Activated CD4-positive, alpha-beta memory T cell treated with anti-CD3 and anti-CD28 coated beads for 36 hours (primary cell): Measurements from ENCODE around the gene IKZF3. TPM values are rescaled to one million over a fixed set of nuclear protein-coding genes. Genes with fewer than 3 reads are reported as not detected.
"Not testable (repeated sequence)": the region's sequence is repeated elsewhere in the genome, so short reads cannot be mapped to it uniquely, and the experiment has no call there.

ENCODE experiments used
- CTCF ChIA-PET: fragments of 350-600 bp; sonication (Branson Sonifier 250); formaldehyde crosslinking; loops from one replicate; lab custom pipeline; 2021; ENCODE audit warnings: antibody characterized with exemption, inconsistent platforms; lab: Charles Lee
- POLR2A ChIA-PET: fragments of 350-600 bp; sonication (Branson Sonifier 250); formaldehyde crosslinking; loops from one replicate; lab custom pipeline; 2021; ENCODE audit warnings: antibody characterized with exemption; lab: Charles Lee
- DNase-seq: peaks from one replicate; pipeline ENCODE4 v3.0.0-alpha.2; 2020
- H3K27ac Mint-ChIP-seq: one replicate; pipeline ENCODE4 v1.8.0; 2021; ENCODE audit warnings: mixed read lengths
- H3K27me3 Mint-ChIP-seq: one replicate; pipeline ENCODE4 v1.8.0; 2021; ENCODE audit warnings: mixed read lengths
- H3K36me3 Mint-ChIP-seq: one replicate; pipeline ENCODE4 v1.8.0; 2021; ENCODE audit warnings: mixed read lengths
- H3K4me1 Mint-ChIP-seq: one replicate; pipeline ENCODE4 v1.8.0; 2021; ENCODE audit warnings: low read depth, mixed read lengths
- H3K4me3 Mint-ChIP-seq: one replicate; pipeline ENCODE4 v1.8.0; 2021; ENCODE audit warnings: mild to moderate bottlenecking, mixed read lengths
- H3K9me3 Mint-ChIP-seq: one replicate; pipeline ENCODE4 v1.8.0; 2021; ENCODE audit warnings: mixed read lengths
- intact Hi-C: fragments of 100-400 bp; cut with micrococcal nuclease; formaldehyde crosslinking; loops from one replicate; pipeline ENCODE4 v1.15.1; 2023
- total RNA-seq, 2 experiments: library from RNA; stranded (reverse); gene quantifications; one replicate each; pipeline ENCODE4 v1.2.3, GENCODE V29; 2021

Gene IKZF3
- total RNA-seq, 2 experiments from 2014 or later, result 51.2 to 52.0 TPM

DNA sequence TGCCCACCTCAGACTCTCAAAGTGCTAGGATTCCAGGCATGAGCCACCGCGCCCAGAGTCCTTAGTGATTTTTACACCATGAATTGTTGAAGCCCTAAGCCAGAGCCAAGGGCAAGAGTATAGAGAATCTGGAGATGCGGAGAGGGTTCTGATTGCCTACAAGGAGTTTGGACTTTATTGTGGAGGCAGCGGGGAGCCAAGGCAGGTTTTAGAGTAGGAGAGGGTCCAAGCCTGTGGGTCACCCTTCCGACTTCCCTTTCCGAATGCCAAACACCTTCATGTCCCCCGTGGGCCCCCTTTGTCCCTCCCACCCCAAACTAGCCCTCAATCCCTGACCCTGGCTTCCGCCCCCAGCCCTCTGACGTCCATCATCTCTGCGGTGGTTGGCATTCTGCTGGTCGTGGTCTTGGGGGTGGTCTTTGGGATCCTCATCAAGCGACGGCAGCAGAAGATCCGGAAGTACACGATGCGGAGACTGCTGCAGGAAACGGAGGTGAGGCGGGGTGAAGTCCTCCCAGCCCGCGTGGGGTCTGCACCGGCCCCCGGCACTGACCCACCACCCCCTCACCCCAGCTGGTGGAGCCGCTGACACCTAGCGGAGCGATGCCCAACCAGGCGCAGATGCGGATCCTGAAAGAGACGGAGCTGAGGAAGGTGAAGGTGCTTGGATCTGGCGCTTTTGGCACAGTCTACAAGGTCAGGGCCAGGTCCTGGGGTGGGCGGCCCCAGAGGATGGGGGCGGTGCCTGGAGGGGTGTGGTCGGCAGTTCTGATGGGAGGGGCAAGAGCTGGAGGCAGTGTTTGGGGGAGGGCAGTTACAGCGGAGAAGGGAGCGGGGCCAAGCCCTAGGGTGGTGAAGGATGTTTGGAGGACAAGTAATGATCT, 140.9 kb downstream of the IKZF3 start:
- peak; percentile 22 for DNase-seq
- POLR2A ChIA-PET, result no interaction called here
- Mint-ChIP-seq H3K27me3 (no peaks in the 10 kb centered on the region), H3K9me3 (no peaks in the 10 kb centered on the region), H3K4me3 (no peak overlapping the region), H3K4me1 (no peaks in the 10 kb centered on the region), H3K36me3 (peaks cover 3% of the 10 kb centered on the region), H3K27ac (no peak overlapping the region)
- intact Hi-C loops, result no loop called here
- CTCF ChIA-PET, result interaction anchor here (1.2 kb wide), 1 partner anchor 70 kb away, joined by 7 read pairs; no protein-coding TSS in a partner anchor

GRCh38 chr17:39722104-39722503, 142.0 kb downstream of the IKZF3 start:
- H3K4me3 Mint-ChIP-seq, result no peak overlapping the region
- H3K27ac Mint-ChIP-seq, result no peak overlapping the region
- H3K36me3 Mint-ChIP-seq, result peaks cover 3% of the 10 kb centered on the region
- no peaks in the 10 kb centered on the region for H3K4me1 Mint-ChIP-seq
- no peaks in the 10 kb centered on the region for H3K27me3 Mint-ChIP-seq
- CTCF ChIA-PET, result interaction anchor here (1.2 kb wide), 1 partner anchor 69 kb away, joined by 7 read pairs; no protein-coding TSS in a partner anchor
- intact Hi-C loops, result no loop called here
- DNase-seq, result no peak
- no peaks in the 10 kb centered on the region for H3K9me3 Mint-ChIP-seq
- POLR2A ChIA-PET, result no interaction called here

DNA sequence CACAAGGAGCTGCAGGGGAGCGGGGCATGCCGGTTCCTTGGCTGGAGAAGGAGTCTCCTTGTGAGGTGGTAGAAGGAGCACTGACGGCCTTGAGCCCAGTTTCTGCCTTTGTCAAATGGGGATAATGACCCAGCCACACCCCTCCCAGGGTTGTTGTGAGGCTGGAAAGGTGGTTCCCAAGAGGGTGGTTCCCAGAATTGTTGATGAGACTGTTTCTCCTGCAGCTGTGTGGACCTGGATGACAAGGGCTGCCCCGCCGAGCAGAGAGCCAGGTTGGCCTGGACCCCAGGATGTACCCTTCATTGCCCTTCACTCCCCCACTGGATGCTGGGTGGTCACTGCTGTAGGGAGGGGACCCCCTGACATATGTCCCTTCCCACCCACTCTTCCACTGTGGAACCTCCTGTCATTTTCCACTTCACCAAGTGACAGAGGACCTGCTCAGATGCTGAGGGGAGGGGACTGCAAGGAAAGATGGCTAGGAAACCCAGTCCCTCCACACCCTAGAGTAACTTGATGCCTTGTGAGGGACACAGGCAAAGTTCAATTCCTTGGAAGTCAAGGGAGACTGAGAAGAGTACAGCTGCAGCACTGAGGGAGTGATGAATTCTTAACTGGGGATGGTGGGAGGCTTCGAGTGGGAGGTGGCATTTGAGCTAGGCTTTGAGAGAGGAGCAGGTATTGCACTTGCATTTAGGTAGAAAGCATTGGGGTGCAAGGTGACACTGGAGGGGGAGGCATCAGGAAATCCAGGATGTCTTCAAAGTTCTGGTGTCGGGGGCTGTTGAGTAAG, 144.4 kb downstream of the IKZF3 start:
- ChIA-PET CTCF (interaction anchor here (0.7 kb wide), 1 partner anchor 172 kb away, joined by 4 read pairs; no protein-coding TSS in a partner anchor), POLR2A (no interaction called here)
- no peaks in the 10 kb centered on the region for H3K9me3 Mint-ChIP-seq
- no peak overlapping the region for H3K4me3 Mint-ChIP-seq
- H3K27ac Mint-ChIP-seq, result no peak overlapping the region
- intact Hi-C loops, result no loop called here
- no peaks in the 10 kb centered on the region for H3K4me1 Mint-ChIP-seq
- no peaks in the 10 kb centered on the region for H3K36me3 Mint-ChIP-seq
- no peak for DNase-seq
- no peaks in the 10 kb centered on the region for H3K27me3 Mint-ChIP-seq

DNA sequence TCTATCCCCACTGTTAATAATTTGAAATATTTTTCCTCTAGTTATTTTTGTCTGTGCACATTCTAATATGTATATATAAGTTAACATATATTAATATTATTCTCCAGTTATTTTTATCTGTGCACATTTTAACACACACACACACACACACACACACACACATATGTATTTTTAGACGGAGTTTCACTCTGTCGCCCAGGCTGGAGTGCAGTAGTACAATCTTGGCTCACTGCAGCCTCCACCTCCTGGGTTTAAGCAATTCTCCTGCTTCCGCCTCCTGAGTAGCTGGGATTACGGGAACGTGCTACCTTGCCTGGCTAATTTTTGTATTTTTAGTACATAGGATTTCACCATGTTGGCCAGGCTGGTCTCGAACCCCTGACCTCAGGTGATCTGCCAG, 146.5 kb downstream of the IKZF3 start:
- H3K4me1 Mint-ChIP-seq, result no peaks in the 10 kb centered on the region
- no peak for DNase-seq
- H3K36me3 Mint-ChIP-seq, result no peaks in the 10 kb centered on the region
- H3K27ac Mint-ChIP-seq, result no peak overlapping the region
- no peaks in the 10 kb centered on the region for H3K27me3 Mint-ChIP-seq
- POLR2A ChIA-PET, result no interaction called here
- H3K4me3 Mint-ChIP-seq, result no peak overlapping the region
- H3K9me3 Mint-ChIP-seq, result no peaks in the 10 kb centered on the region
- intact Hi-C loops, result no loop called here
- CTCF ChIA-PET, result no interaction called here

- CTCF ChIA-PET, result no interaction called here
- no peaks in the 10 kb centered on the region for H3K9me3 Mint-ChIP-seq
These were observed 147.1 kb downstream of the IKZF3 start for GRCh38 chr17:39716879-39717536.

GRCh38 chr17:39716073-39716818, 147.9 kb downstream of the IKZF3 start:
- no peaks in the 10 kb centered on the region for H3K36me3 Mint-ChIP-seq
- no peak overlapping the region for H3K27ac Mint-ChIP-seq
- no peak for DNase-seq
- H3K9me3 Mint-ChIP-seq, result no peaks in the 10 kb centered on the region
- H3K4me1 Mint-ChIP-seq, result no peaks in the 10 kb centered on the region
- no peaks in the 10 kb centered on the region for H3K27me3 Mint-ChIP-seq
- intact Hi-C loops, result no loop called here
- H3K4me3 Mint-ChIP-seq, result no peak overlapping the region
- CTCF ChIA-PET, result no interaction called here
- POLR2A ChIA-PET, result no interaction called here

More at GRCh38 chr17:39716879-39717536, 147.1 kb downstream of the IKZF3 start:
- intact Hi-C loops, result no loop called here
- DNase-seq, result no peak
- Mint-ChIP-seq H3K27ac (no peak overlapping the region), H3K4me1 (no peaks in the 10 kb centered on the region), H3K4me3 (no peak overlapping the region), H3K36me3 (no peaks in the 10 kb centered on the region), H3K27me3 (no peaks in the 10 kb centered on the region)
- POLR2A ChIA-PET, result no interaction called here

DNA sequence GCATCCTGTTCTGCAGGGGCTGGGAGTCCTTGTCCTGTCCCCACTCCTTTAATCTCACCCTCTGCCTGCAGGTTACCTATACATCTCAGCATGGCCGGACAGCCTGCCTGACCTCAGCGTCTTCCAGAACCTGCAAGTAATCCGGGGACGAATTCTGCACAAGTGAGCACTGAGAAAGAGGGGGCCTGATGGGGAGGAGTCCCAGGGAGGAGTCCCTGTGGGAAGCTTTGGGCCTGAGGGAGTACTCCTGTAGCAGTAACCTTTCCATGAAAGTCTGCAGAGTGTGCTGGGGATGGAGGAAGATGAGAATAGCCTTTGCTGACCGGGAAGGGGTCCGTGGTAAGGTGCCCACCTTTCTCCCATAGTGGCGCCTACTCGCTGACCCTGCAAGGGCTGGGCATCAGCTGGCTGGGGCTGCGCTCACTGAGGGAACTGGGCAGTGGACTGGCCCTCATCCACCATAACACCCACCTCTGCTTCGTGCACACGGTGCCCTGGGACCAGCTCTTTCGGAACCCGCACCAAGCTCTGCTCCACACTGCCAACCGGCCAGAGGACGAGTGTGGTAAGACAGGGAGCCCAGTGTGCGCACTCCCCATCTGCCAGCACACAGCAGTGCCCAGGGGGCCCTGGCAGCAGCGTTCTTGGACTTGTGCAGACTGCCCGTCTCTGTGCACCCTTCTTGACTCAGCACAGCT, 148.6 kb downstream of the IKZF3 start:
- Mint-ChIP-seq H3K27ac (no peak overlapping the region), H3K4me3 (no peak overlapping the region), H3K9me3 (no peaks in the 10 kb centered on the region), H3K4me1 (no peaks in the 10 kb centered on the region), H3K36me3 (no peaks in the 10 kb centered on the region), H3K27me3 (no peaks in the 10 kb centered on the region)
- ChIA-PET CTCF (no interaction called here), POLR2A (no interaction called here)
- DNase-seq, result no peak
- intact Hi-C loops, result no loop called here

- Mint-ChIP-seq H3K27ac (no peak overlapping the region), H3K36me3 (no peaks in the 10 kb centered on the region), H3K27me3 (no peaks in the 10 kb centered on the region), H3K4me3 (no peak overlapping the region), H3K9me3 (no peaks in the 10 kb centered on the region), H3K4me1 (no peaks in the 10 kb centered on the region)
- POLR2A ChIA-PET, result no interaction called here
- intact Hi-C loops, result no loop called here
- DNase-seq, result no peak
- CTCF ChIA-PET, result interaction anchor here (1.6 kb wide), 1 partner anchor 16 kb away, joined by 5 read pairs; the partner anchor contains the start of gene MIEN1
These were observed 149.9 kb downstream of the IKZF3 start for GRCh38 chr17:39714234-39714633.

GRCh38 chr17:39711851-39712250, 152.3 kb downstream of the IKZF3 start:
- H3K27me3 Mint-ChIP-seq, result no peaks in the 10 kb centered on the region
- POLR2A ChIA-PET, result no interaction called here
- CTCF ChIA-PET, result no interaction called here
- H3K4me3 Mint-ChIP-seq, result no peak overlapping the region
- no peak overlapping the region for H3K27ac Mint-ChIP-seq
- no peaks in the 10 kb centered on the region for H3K9me3 Mint-ChIP-seq
- peaks cover 7% of the 10 kb centered on the region for H3K4me1 Mint-ChIP-seq
- no peak for DNase-seq
- intact Hi-C loops, result no loop called here
- no peaks in the 10 kb centered on the region for H3K36me3 Mint-ChIP-seq

- H3K9me3 Mint-ChIP-seq, intact Hi-C loops, H3K36me3 Mint-ChIP-seq, H3K4me3 Mint-ChIP-seq, DNase-seq, H3K27ac Mint-ChIP-seq, POLR2A ChIA-PET, H3K4me1 Mint-ChIP-seq, H3K27me3 Mint-ChIP-seq: not testable (repeated sequence)
- CTCF ChIA-PET, result interaction anchor here (1.1 to 1.3 kb wide), 2 partner anchors 19 to 57 kb away, joined by 3 read pairs; partner anchors contain the start of gene MIEN1
These were observed 153.0 kb downstream of the IKZF3 start for GRCh38 chr17:39711071-39711470.
